HG03571 (cell line): ENCODE data around the gene NOG.

Source experiments
- ATAC-seq: cut with Tn5 transposase; IDR thresholded peaks from one replicate; pipeline ENCODE4 v1.9.1; 2021; ENCODE audit not compliant: unreplicated experiment

The NOG gene

GRCh38 chr17:56593646-56594319 is at the start of gene NOG:
Gene NOG (plus strand): TSS chr17:56593699. CDS start chr17:56594224, 525 bp downstream.
- ATAC-seq = no peak

- ATAC-seq = no peak
Observed at GRCh38 chr17:56545106-56545505, 48.4 kb upstream of the NOG start.

GRCh38 chr17:56545930-56546329 is 47.6 kb upstream of the NOG start:
- ATAC-seq = no peak

- ATAC-seq = no peak
Observed at GRCh38 chr17:56548661-56549060, 44.8 kb upstream of the NOG start.

- no peak for ATAC-seq
Observed at GRCh38 chr17:56549501-56549900, 44.0 kb upstream of the NOG start.

- ATAC-seq = no peak
Observed at GRCh38 chr17:56557682-56558081, 35.8 kb upstream of the NOG start.

- ATAC-seq = no peak
Observed at GRCh38 chr17:56558088-56558487, 35.4 kb upstream of the NOG start.

GRCh38 chr17:56570199-56570598 is 23.3 kb upstream of the NOG start:
- ATAC-seq = no peak

- ATAC-seq = no peak
Observed at GRCh38 chr17:56571456-56571855, 22.0 kb upstream of the NOG start.

- no peak for ATAC-seq
Observed at GRCh38 chr17:56577190-56577842, 16.2 kb upstream of the NOG start.

- no peak for ATAC-seq
Observed at GRCh38 chr17:56577843-56578204, 15.7 kb upstream of the NOG start.

GRCh38 chr17:56581635-56582627 is 11.6 kb upstream of the NOG start:
- ATAC-seq = no peak

- ATAC-seq = no peak
Observed at GRCh38 chr17:56583772-56584171, 9.7 kb upstream of the NOG start.

GRCh38 chr17:56587298-56587697 is 6.2 kb upstream of the NOG start:
- no peak for ATAC-seq

GRCh38 chr17:56592487-56593085 is 913 bp upstream of the NOG start:
- peak; percentile 60 for ATAC-seq

- no peak for ATAC-seq
Observed at GRCh38 chr17:56593086-56593645, 333 bp upstream of the NOG start.

GRCh38 chr17:56594320-56595107 is 1.0 kb downstream of the NOG start:
- ATAC-seq = no peak

GRCh38 chr17:56595108-56595418 is 1.6 kb downstream of the NOG start:
- ATAC-seq = no peak

GRCh38 chr17:56595831-56596690 is 2.6 kb downstream of the NOG start:
- no peak for ATAC-seq
